Fibroblast of pulmonary artery (primary cell): Measurements from ENCODE around the gene KCNH3.

Source experiments
- DNase-seq: peaks from one replicate; pipeline ENCODE4 v3.0.0-alpha.2; 2010; ENCODE audit warnings: low read depth
- H3K4me3 ChIP-seq: replicated peaks from 2 replicates; pipeline ENCODE4 v1.5.1; 2011; ENCODE audit warnings: low read depth, mild to moderate bottlenecking, control low read depth, low read length, moderate library complexity
- TF ChIP-seq, protein P1 (sequence below): IDR thresholded peaks from 2 replicates; pipeline ENCODE4 v1.5.1; 2011; ENCODE audit warnings: mild to moderate bottlenecking, control low read depth, low read length, inconsistent platforms; ENCODE audit errors: missing control alignments

The KCNH3 gene

GRCh38 chr12:49515266-49515665 lies 23.6 kb upstream of the KCNH3 start:
- peak; percentile 81 for DNase-seq
- H3K4me3 ChIP-seq: no peak overlapping the region
- TF ChIP-seq, protein P1, sequence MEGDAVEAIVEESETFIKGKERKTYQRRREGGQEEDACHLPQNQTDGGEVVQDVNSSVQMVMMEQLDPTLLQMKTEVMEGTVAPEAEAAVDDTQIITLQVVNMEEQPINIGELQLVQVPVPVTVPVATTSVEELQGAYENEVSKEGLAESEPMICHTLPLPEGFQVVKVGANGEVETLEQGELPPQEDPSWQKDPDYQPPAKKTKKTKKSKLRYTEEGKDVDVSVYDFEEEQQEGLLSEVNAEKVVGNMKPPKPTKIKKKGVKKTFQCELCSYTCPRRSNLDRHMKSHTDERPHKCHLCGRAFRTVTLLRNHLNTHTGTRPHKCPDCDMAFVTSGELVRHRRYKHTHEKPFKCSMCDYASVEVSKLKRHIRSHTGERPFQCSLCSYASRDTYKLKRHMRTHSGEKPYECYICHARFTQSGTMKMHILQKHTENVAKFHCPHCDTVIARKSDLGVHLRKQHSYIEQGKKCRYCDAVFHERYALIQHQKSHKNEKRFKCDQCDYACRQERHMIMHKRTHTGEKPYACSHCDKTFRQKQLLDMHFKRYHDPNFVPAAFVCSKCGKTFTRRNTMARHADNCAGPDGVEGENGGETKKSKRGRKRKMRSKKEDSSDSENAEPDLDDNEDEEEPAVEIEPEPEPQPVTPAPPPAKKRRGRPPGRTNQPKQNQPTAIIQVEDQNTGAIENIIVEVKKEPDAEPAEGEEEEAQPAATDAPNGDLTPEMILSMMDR: no peak

- TF ChIP-seq, protein P1: no peak
- peak; percentile 55 for DNase-seq
- H3K4me3 ChIP-seq: no peak overlapping the region
These were observed 19.8 kb upstream of the KCNH3 start for GRCh38 chr12:49518914-49519573.

DNA sequence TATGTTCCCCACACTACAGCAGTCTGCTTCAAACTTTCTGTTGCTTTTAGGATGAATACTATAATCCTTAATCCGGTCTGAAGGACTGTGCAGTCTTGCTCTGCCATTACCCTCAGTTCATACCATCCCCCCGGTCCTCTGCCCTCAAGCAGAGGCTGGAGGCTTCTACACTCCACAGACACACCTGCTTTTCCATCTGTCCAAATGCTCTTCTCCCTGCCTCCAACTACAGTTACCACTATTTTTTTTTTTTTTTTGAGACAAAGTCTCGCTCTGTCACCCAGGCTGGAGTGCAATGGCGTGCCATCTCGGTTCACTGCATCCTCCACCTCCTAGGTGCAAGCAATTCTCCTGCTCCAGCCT lies 19.3 kb upstream of the KCNH3 start:
- no peak overlapping the region for H3K4me3 ChIP-seq
- DNase-seq: no peak
- TF ChIP-seq, protein P1: no peak

DNA sequence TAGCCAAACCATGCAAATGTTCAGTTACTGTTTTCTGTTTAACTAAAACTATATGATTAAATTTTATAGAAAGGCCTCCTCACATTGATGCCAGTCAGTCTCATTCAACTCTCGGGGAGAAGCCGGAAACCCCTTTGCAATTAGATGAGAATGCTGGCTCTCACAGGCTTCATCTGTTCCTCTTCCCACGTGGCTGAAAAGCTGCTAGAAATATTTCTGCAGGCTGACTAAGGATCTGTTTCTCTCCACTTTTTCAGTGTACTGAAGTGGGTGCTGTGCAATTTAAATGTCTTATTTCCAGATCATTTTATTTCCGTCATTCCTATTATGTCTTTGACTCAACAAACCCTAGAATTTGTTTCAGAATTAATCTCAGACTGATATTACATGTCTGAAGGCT lies 17.4 kb upstream of the KCNH3 start:
- H3K4me3 ChIP-seq: no peak overlapping the region
- no peak for DNase-seq
- TF ChIP-seq, protein P1: no peak

GRCh38 chr12:49524660-49525324 lies 14.0 kb upstream of the KCNH3 start:
- TF ChIP-seq, protein P1: no peak
- DNase-seq: peak; percentile 60
- no peak overlapping the region for H3K4me3 ChIP-seq

- H3K4me3 ChIP-seq: no peak overlapping the region
- TF ChIP-seq, protein P1: no peak
- DNase-seq: no peak
These were observed 12.9 kb upstream of the KCNH3 start for GRCh38 chr12:49525942-49526341.
